IMR-90 (cell line): ENCODE data around the gene TBC1D10A. TPM values are rescaled to one million over a fixed set of nuclear protein-coding genes. Genes with fewer than 3 reads are reported as not detected.

Experiments
- ATAC-seq: fragments of 200-7000 bp; cut with Tn5 transposase; 2 replicates; pipeline ENCODE4 v1.9.1; 2020; ENCODE audit warnings: low read depth, mild to moderate bottlenecking, moderate library complexity
- BruUV-seq: library from RNA; stranded (reverse); fragments of 400-500 nt; replicated peaks from 2 replicates; lab custom pipeline; 2021; lab: Mats Ljungman, UMichigan
- CTCF ChIA-PET: fragments of 300-600 bp; formaldehyde crosslinking; extraction: SDS; loops from one replicate; lab custom pipeline; 2021; ENCODE audit warnings: antibody characterized with exemption; lab: Yijun Ruan, JAX
- POLR2A ChIA-PET: fragments of 300-600 bp; sonication (Branson Sonifier 250); formaldehyde crosslinking; loops from one replicate; lab custom pipeline; 2022; ENCODE audit warnings: antibody characterized with exemption; ENCODE audit not compliant: unreplicated experiment; lab: Charles Lee
- DNase-seq: peaks from one replicate; pipeline ENCODE4 v3.0.0; 2013
- H2AFZ ChIP-seq: replicated peaks from 2 replicates; pipeline ENCODE3; 2013; ENCODE audit warnings: low read length, mild to moderate bottlenecking; ENCODE audit not compliant: poor library complexity
- H2AK5ac ChIP-seq: 2 replicates; pipeline ENCODE4 v1.6.1; 2013; ENCODE audit warnings: low read depth, low read length, inconsistent platforms
- H2AK9ac ChIP-seq: replicated peaks from 2 replicates; pipeline ENCODE3; 2013; ENCODE audit warnings: mild to moderate bottlenecking, low read depth, low read length, moderate library complexity; ENCODE audit not compliant: poor library complexity
- H2BK120ac ChIP-seq: 2 replicates; pipeline ENCODE4 v1.6.1; 2013; ENCODE audit warnings: low read depth, low read length, inconsistent platforms
- H2BK15ac ChIP-seq: 3 replicates; pipeline ENCODE4 v1.6.1; 2013; ENCODE audit warnings: low read depth, low read length, inconsistent platforms
- H2BK20ac ChIP-seq: 2 replicates; pipeline ENCODE4 v1.6.1; 2013; ENCODE audit warnings: low read depth, mild to moderate bottlenecking, inconsistent platforms, low read length, moderate library complexity
- H2BK5ac ChIP-seq: 2 replicates; pipeline ENCODE4 v1.6.1; 2013; ENCODE audit warnings: mild to moderate bottlenecking, low read depth, low read length, inconsistent platforms; ENCODE audit not compliant: poor library complexity, severe bottlenecking
- H3K14ac ChIP-seq: replicated peaks from 2 replicates; pipeline ENCODE4 v1.6.1; 2013; ENCODE audit warnings: low read depth, low read length, inconsistent platforms
- H3K18ac ChIP-seq: 2 replicates; pipeline ENCODE4 v1.6.1; 2013; ENCODE audit warnings: low read depth, low read length, control low read depth
- H3K23ac ChIP-seq: 2 replicates; pipeline ENCODE4 v1.6.1; 2013; ENCODE audit warnings: low read depth, low read length, inconsistent platforms
- H3K27ac ChIP-seq: 2 replicates; pipeline ENCODE4 v1.5.1; 2013; ENCODE audit warnings: mild to moderate bottlenecking, control low read depth, low read length; ENCODE audit not compliant: insufficient read depth
- H3K27me3 ChIP-seq: 2 replicates; pipeline ENCODE4 v1.6.1; 2013; ENCODE audit warnings: low read length; ENCODE audit not compliant: control insufficient read depth, insufficient read depth
- H3K36me3 ChIP-seq: 2 replicates; pipeline ENCODE4 v1.6.1; 2013; ENCODE audit warnings: low read length, mixed read lengths; ENCODE audit not compliant: control insufficient read depth, insufficient read depth
- H3K4ac ChIP-seq: 2 replicates; pipeline ENCODE4 v1.6.1; 2013; ENCODE audit warnings: low read depth, low read length, inconsistent platforms
- H3K4me1 ChIP-seq: 2 replicates; pipeline ENCODE4 v1.6.1; 2013; ENCODE audit warnings: low read length, mixed read lengths; ENCODE audit not compliant: control insufficient read depth, insufficient read depth
- H3K4me2 ChIP-seq: 2 replicates; pipeline ENCODE4 v1.6.1; 2013; ENCODE audit warnings: low read depth, mild to moderate bottlenecking, control low read depth, low read length, moderate library complexity
- H3K4me3 ChIP-seq: 2 replicates; pipeline ENCODE4 v1.5.1; 2013; ENCODE audit warnings: low read depth, mild to moderate bottlenecking, control low read depth, low read length, moderate library complexity; ENCODE audit not compliant: insufficient read depth
- H3K56ac ChIP-seq: 2 replicates; pipeline ENCODE4 v1.6.1; 2013; ENCODE audit warnings: low read length, inconsistent platforms; ENCODE audit not compliant: insufficient read depth; ENCODE audit errors: extremely low read depth
- H3K79me1 ChIP-seq, 2 experiments: 2 replicates each; pipeline ENCODE4 v1.6.1; 2013; ENCODE audit warnings: low read length in 2 of 2, inconsistent platforms in 1 of 2, low read depth in 1 of 2
- H3K9ac ChIP-seq: 2 replicates; pipeline ENCODE4 v1.6.1; 2013; ENCODE audit warnings: low read depth, low read length, control low read depth
- H3K9me1 ChIP-seq: 2 replicates; pipeline ENCODE4 v1.6.1; 2013; ENCODE audit warnings: low read length, inconsistent platforms; ENCODE audit not compliant: insufficient read depth
- H3K9me3 ChIP-seq: 2 replicates; pipeline ENCODE4 v1.6.1; 2013; ENCODE audit warnings: low read length; ENCODE audit not compliant: control insufficient read depth, insufficient read depth
- H4K20me1 ChIP-seq: 2 replicates; pipeline ENCODE4 v1.6.1; 2013; ENCODE audit warnings: low read length, inconsistent platforms; ENCODE audit not compliant: insufficient read depth
- H4K5ac ChIP-seq: 2 replicates; pipeline ENCODE4 v1.6.1; 2013; ENCODE audit warnings: mild to moderate bottlenecking, low read depth, low read length, control low read depth
- H4K8ac ChIP-seq, 2 experiments: 2 replicates each; pipeline ENCODE4 v1.6.1; 2013; ENCODE audit warnings: low read depth in 2 of 2, low read length in 2 of 2, control low read depth in 1 of 2, inconsistent platforms in 1 of 2
- H4K91ac ChIP-seq: 2 replicates; pipeline ENCODE4 v1.6.1; 2013; ENCODE audit warnings: low read depth, low read length, inconsistent platforms; ENCODE audit not compliant: insufficient read depth
- CEBPB ChIP-seq: IDR thresholded peaks from 2 replicates; pipeline ENCODE4 v1.6.1; 2012; ENCODE audit warnings: low read depth, low read length, improper control_type of control experiment
- NFE2L2 ChIP-seq: fragments of 150-350 bp; IDR thresholded peaks from 2 replicates; pipeline ENCODE4 v1.6.1; 2016; ENCODE audit warnings: low read depth, mild to moderate bottlenecking, low read length
- SMC3 ChIP-seq: fragments of 150-350 bp; IDR thresholded peaks from 2 replicates; pipeline ENCODE4 v1.6.1; 2016; ENCODE audit warnings: low read depth, mild to moderate bottlenecking, antibody characterized with exemption, low read length, moderate library complexity
- USF2 ChIP-seq: fragments of 150-350 bp; IDR thresholded peaks from 2 replicates; pipeline ENCODE4 v1.6.1; 2017; ENCODE audit warnings: mild to moderate bottlenecking, antibody characterized with exemption, low read length, low read depth
- WGBS, 2 experiments: methylation state at CpG; one replicate each; pipeline versions ENCODE4 v1.1.5 to v1.1.7; 2013; ENCODE audit warnings: missing lambda C conversion rate in 2 of 2; ENCODE audit not compliant: insufficient read length in 1 of 2; ENCODE audit errors: extremely low coverage in 2 of 2; 5-methylcytosine and 5-hydroxymethylcytosine counted together
- dilution Hi-C: fragments of 300-500 bp; cut with HindIII; formaldehyde crosslinking; loops from one replicate; pipeline ENCODE4 v1.14.3; 2018; ENCODE audit warnings: low sequenced_read_pairs; ENCODE audit not compliant: unreplicated experiment
- in situ Hi-C: fragments of 300-500 bp; cut with MboI; formaldehyde crosslinking; loops from 3 replicates; pipeline ENCODE4 v1.14.3; 2019; ENCODE audit warnings: low sequenced_read_pairs, inconsistent platforms, mixed read lengths
- intact Hi-C: fragments of 100-400 bp; cut with micrococcal nuclease; formaldehyde crosslinking; loops from 2 replicates; pipeline ENCODE4 v1.10.0; 2022
- polyA plus RNA-seq, 3 experiments: library from polyadenylated mRNA; depleted of rRNA; stranded (reverse); fragments of >200 nt; gene quantifications; 2 replicates each; pipeline ENCODE4 v1.2.3, GENCODE V29; 2012; ENCODE audit warnings: low replicate concordance in 1 of 3
- total RNA-seq: library from RNA; depleted of rRNA; stranded (reverse); fragments of >200 nt; gene quantifications from 2 replicates; pipeline ENCODE4 v1.2.3, GENCODE V29; 2012

TBC1D10A gene
- total and polyA plus RNA-seq, 2 of the 4 experiments (the other 2 are of a cell fraction), result 16.3 to 33.1 TPM

GRCh38 chr22:30362651-30363281 is 36.0 kb upstream of the TBC1D10A start:
- no peak overlapping the region for H4K8ac ChIP-seq
- 0 out of 2 replicates have a peak, but pooled peaks cover 5% of the 10 kb centered on the region for H3K9me1 ChIP-seq
- no peak for TF ChIP-seq CEBPB
- no peak for TF ChIP-seq USF2
- TF ChIP-seq NFE2L2, result no peak
- TF ChIP-seq SMC3, result no peak
- H3K4me2 ChIP-seq, result no peak overlapping the region
- H3K79me1 ChIP-seq, result no peaks in the 10 kb centered on the region
- DNase-seq, result no peak
- 49% methylated on average over 4 of the region's 7 CpGs; no CpG with 5 or more reads in 1 of the 2 experiments for WGBS, 2 experiments
- H3K9ac ChIP-seq, result no peak overlapping the region
- ChIA-PET POLR2A (no interaction called here), CTCF (no interaction called here)
- H3K4me3 ChIP-seq, result no peak overlapping the region
- in situ Hi-C loops (no loop called here), dilution Hi-C loops (no loop called here), intact Hi-C loops (no loop called here)
- H3K23ac ChIP-seq, result no peak overlapping the region
- no peak overlapping the region for H3K4ac ChIP-seq
- H4K20me1 ChIP-seq, result no peaks in the 10 kb centered on the region
- no peaks in the 10 kb centered on the region for H3K27me3 ChIP-seq
- H3K56ac ChIP-seq, result no peak overlapping the region
- no peak overlapping the region for H2BK15ac ChIP-seq
- no peak overlapping the region for H2BK20ac ChIP-seq
- no peak overlapping the region for H3K14ac ChIP-seq
- H3K36me3 ChIP-seq, result peaks cover 2% of the 10 kb centered on the region; the same call in 1 of the 2 replicates
- no peak overlapping the region for H3K27ac ChIP-seq
- H2BK120ac ChIP-seq, result no peak overlapping the region
- H3K9me3 ChIP-seq, result no peaks in the 10 kb centered on the region
- H2AK5ac ChIP-seq, result no peak overlapping the region
- H4K91ac ChIP-seq, result no peak overlapping the region
- H3K18ac ChIP-seq, result no peak overlapping the region
- no TSS peak for BruUV-seq
- no peaks in the 10 kb centered on the region for H3K4me1 ChIP-seq
- ATAC-seq, result no peak; the same call in 1 of the 2 replicates
- H2AK9ac ChIP-seq, result peak overlapping the region; percentile 25
- H2BK5ac ChIP-seq, result no peak overlapping the region
- no peak overlapping the region for H4K5ac ChIP-seq
- H2AFZ ChIP-seq, result no peak overlapping the region
